Stimulated activated effector memory CD8-positive, alpha-beta T cell treated with anti-CD3 and anti-CD28 coated beads, Interleukin-12 subunit alpha, Interleukin-12 subunit beta, amount 100 ng/mL, for 72 hours (primary cell): ENCODE measurements around the gene OVOL1.
A peak's percentile ranks its signal among the peaks of the same experiment; 100 is the strongest.

ENCODE experiments used
- ATAC-seq: fragments of 150-1000 bp; cut with Tn5 transposase; 2 replicates; pipeline ENCODE4 v1.10.0; 2021
- DNase-seq, 2 donors: peaks; one replicate each; pipeline ENCODE4 v3.0.0; 2021 to 2022; ENCODE audit warnings: low spot score in 2 of 2
- H3K27ac Mint-ChIP-seq: one replicate; pipeline ENCODE4 v1.8.0; 2022; ENCODE audit warnings: mild to moderate bottlenecking, mixed read lengths
- H3K36me3 Mint-ChIP-seq: one replicate; pipeline ENCODE4 v1.8.0; 2022; ENCODE audit warnings: mild to moderate bottlenecking, mixed read lengths
- H3K4me1 Mint-ChIP-seq: one replicate; pipeline ENCODE4 v1.8.0; 2022; ENCODE audit warnings: mixed read lengths
- H3K4me3 Mint-ChIP-seq: one replicate; pipeline ENCODE4 v1.8.0; 2022; ENCODE audit warnings: mild to moderate bottlenecking, mixed read lengths
- H3K9me3 Mint-ChIP-seq: one replicate; pipeline ENCODE4 v1.8.0; 2022; ENCODE audit warnings: mixed read lengths

OVOL1 gene

GRCh38 chr11:65773784-65774411 is 13.0 kb upstream of the OVOL1 start:
- Mint-ChIP-seq H3K4me1 (peaks cover 40% of the 10 kb centered on the region), H3K9me3 (no peaks in the 10 kb centered on the region), H3K36me3 (peaks cover 21% of the 10 kb centered on the region), H3K4me3 (no peak overlapping the region), H3K27ac (no peak overlapping the region)
- DNase-seq (peak in 1 of 2 donors; percentile 45), ATAC-seq (no peak)

GRCh38 chr11:65774525-65775306 is 12.1 kb upstream of the OVOL1 start:
- DNase-seq (peak in 1 of 2 donors; percentile 44), ATAC-seq (no peak)
- Mint-ChIP-seq H3K27ac (peak overlapping the region; percentile 54), H3K4me1 (peaks cover 45% of the 10 kb centered on the region), H3K9me3 (no peaks in the 10 kb centered on the region), H3K36me3 (peaks cover 21% of the 10 kb centered on the region), H3K4me3 (no peak overlapping the region)

- Mint-ChIP-seq H3K4me3 (no peak overlapping the region), H3K27ac (peak overlapping the region; percentile 54)
These were observed 10.7 kb upstream of the OVOL1 start for GRCh38 chr11:65776196-65776595.

GRCh38 chr11:65776710-65777141 is 10.1 kb upstream of the OVOL1 start:
- Mint-ChIP-seq H3K4me1 (peaks cover 43% of the 10 kb centered on the region), H3K4me3 (no peak overlapping the region), H3K27ac (peak overlapping the region; percentile 54), H3K36me3 (peaks cover 21% of the 10 kb centered on the region), H3K9me3 (no peaks in the 10 kb centered on the region)
- ATAC-seq (no peak), DNase-seq (peak in 1 of 2 donors; percentile 47)

More at GRCh38 chr11:65776196-65776595, 10.7 kb upstream of the OVOL1 start:
- Mint-ChIP-seq H3K36me3 (peaks cover 21% of the 10 kb centered on the region), H3K9me3 (no peaks in the 10 kb centered on the region), H3K4me1 (peaks cover 46% of the 10 kb centered on the region)
- ATAC-seq (no peak), DNase-seq (no peak)

- DNase-seq (peak in 1 of 2 donors; percentile 46), ATAC-seq (no peak)
- Mint-ChIP-seq H3K4me1 (peaks cover 43% of the 10 kb centered on the region), H3K4me3 (peak overlapping the region; percentile 37), H3K9me3 (no peaks in the 10 kb centered on the region), H3K27ac (peak overlapping the region; percentile 54), H3K36me3 (peaks cover 21% of the 10 kb centered on the region)
These were observed 9.6 kb upstream of the OVOL1 start for GRCh38 chr11:65777241-65777640.

GRCh38 chr11:65777821-65778361 is 9.0 kb upstream of the OVOL1 start:
- ATAC-seq (no peak), DNase-seq (peak in 1 of 2 donors; percentile 45)
- Mint-ChIP-seq H3K9me3 (no peaks in the 10 kb centered on the region), H3K27ac (no peak overlapping the region), H3K4me3 (peak overlapping the region; percentile 37), H3K4me1 (peaks cover 43% of the 10 kb centered on the region), H3K36me3 (peaks cover 21% of the 10 kb centered on the region)

- Mint-ChIP-seq H3K4me1 (peaks cover 43% of the 10 kb centered on the region), H3K36me3 (peaks cover 21% of the 10 kb centered on the region), H3K4me3 (peak overlapping the region; percentile 85), H3K9me3 (no peaks in the 10 kb centered on the region), H3K27ac (no peak overlapping the region)
- peak in 1 of 2 donors; percentile 45 for DNase-seq
- no peak for ATAC-seq
These were observed 8.4 kb upstream of the OVOL1 start for GRCh38 chr11:65778431-65778900.

GRCh38 chr11:65778901-65779668 is 7.8 kb upstream of the OVOL1 start:
- H3K4me1 Mint-ChIP-seq = peaks cover 40% of the 10 kb centered on the region
- H3K4me3 Mint-ChIP-seq = peak overlapping the region; percentile 85
- ATAC-seq (no peak), DNase-seq (no peak)
- H3K36me3 Mint-ChIP-seq = peaks cover 21% of the 10 kb centered on the region
- no peak overlapping the region for H3K27ac Mint-ChIP-seq
- no peaks in the 10 kb centered on the region for H3K9me3 Mint-ChIP-seq

- ATAC-seq = no peak
- Mint-ChIP-seq H3K36me3 (peaks cover 21% of the 10 kb centered on the region), H3K27ac (peak overlapping the region; percentile 93), H3K4me3 (peak overlapping the region; percentile 85), H3K4me1 (peaks cover 39% of the 10 kb centered on the region), H3K9me3 (no peaks in the 10 kb centered on the region)
- DNase-seq = no peak
These were observed 7.3 kb upstream of the OVOL1 start for GRCh38 chr11:65779669-65779918.

- Mint-ChIP-seq H3K4me1 (peaks cover 42% of the 10 kb centered on the region), H3K36me3 (peaks cover 21% of the 10 kb centered on the region), H3K4me3 (peak overlapping the region; percentile 85), H3K27ac (peak overlapping the region; percentile 93), H3K9me3 (no peaks in the 10 kb centered on the region)
- DNase-seq (peak; percentile 88 to 93), ATAC-seq (peak; percentile 83)
These were observed 6.7 kb upstream of the OVOL1 start for GRCh38 chr11:65779919-65780769.

GRCh38 chr11:65780770-65781151 is 6.1 kb upstream of the OVOL1 start, which contains the start of gene AP5B1:
Gene AP5B1, minus strand, starts transcription at chr11:65780976. Its CDS starts 385 bp downstream, at chr11:65780591.
- Mint-ChIP-seq H3K4me1 (peaks cover 43% of the 10 kb centered on the region), H3K4me3 (peak within 1 kb of the TSS; percentile 85), H3K36me3 (peaks cover 21% of the 10 kb centered on the region), H3K9me3 (no peaks in the 10 kb centered on the region), H3K27ac (peak within 1 kb of the TSS; percentile 93)
- ATAC-seq (peak; percentile 72), DNase-seq (peak in 1 of 2 donors; percentile 80)

- ATAC-seq (peak; percentile 56), DNase-seq (peak in 1 of 2 donors; percentile 85)
- Mint-ChIP-seq H3K36me3 (peaks cover 21% of the 10 kb centered on the region), H3K4me3 (peak overlapping the region; percentile 85), H3K4me1 (peaks cover 41% of the 10 kb centered on the region), H3K27ac (no peak overlapping the region), H3K9me3 (no peaks in the 10 kb centered on the region)
These were observed 5.5 kb upstream of the OVOL1 start for GRCh38 chr11:65781152-65781961.

- Mint-ChIP-seq H3K4me1 (peaks cover 32% of the 10 kb centered on the region), H3K27ac (no peak overlapping the region), H3K4me3 (peak overlapping the region; percentile 6), H3K9me3 (no peaks in the 10 kb centered on the region), H3K36me3 (peaks cover 14% of the 10 kb centered on the region)
- DNase-seq (no peak), ATAC-seq (no peak)
These were observed 4.7 kb upstream of the OVOL1 start for GRCh38 chr11:65781962-65782815.
